Measurements from ENCODE around the gene HAAO. TPM values are rescaled to one million over a fixed set of nuclear protein-coding genes. Genes with fewer than 3 reads are reported as not detected.

HAAO gene
- total RNA-seq, 1 experiment from 2014 or later: 0.74 TPM

GRCh38 chr2:42835577-42836371, 43.4 kb upstream of the HAAO start:
- Histone ChIP-seq H3K9me3 (ENCODE audit: control insufficient read depth, insufficient read depth, low read depth, low read length) (no peaks in the 10 kb centered on the region), H3K27me3 (ENCODE audit: control insufficient read depth, insufficient read depth, low read length) (no peaks in the 10 kb centered on the region), H3K4me3 (ENCODE audit: low read depth in 2 of 2, low read length in 2 of 2) (no peak overlapping the region), H3K36me3 (ENCODE audit: control insufficient read depth, insufficient read depth, low read length) (no peaks in the 10 kb centered on the region), H3K4me1 (ENCODE audit: control insufficient read depth, insufficient read depth, low read length) (no peaks in the 10 kb centered on the region), H3K27ac (ENCODE audit: low read length) (no peak overlapping the region)
- in situ Hi-C loops (cut with HindIII; ENCODE audit: low pct_unique_long_range_greater_than_20kb, low sequenced_read_pairs): no loop called here
- CTCF ChIA-PET: no interaction called here
- intact Hi-C loops (cut with micrococcal nuclease; ENCODE audit: unreplicated experiment): no loop called here
- POLR2A ChIA-PET: no interaction called here
- DNase-seq (ENCODE audit: low read depth, low spot score): no peak
- no peak for ATAC-seq
- no TSS peak for BruUV-seq (replicated peaks)
- TF ChIP-seq TCF7L2 (IDR thresholded peaks at IDR 0.05; ENCODE audit: low read depth, low read length) (no peak), REST (IDR thresholded peaks at IDR 0.05; ENCODE audit: insufficient read depth in 1 of 2, low read depth in 2 of 2, low read length in 1 of 2) (no peak), CTCF (IDR thresholded peaks at IDR 0.05) (no peak), SIN3A (IDR thresholded peaks at IDR 0.05; ENCODE audit: borderline replicate concordance, insufficient read depth, low read depth, low read length) (no peak), POLR2AphosphoS5 (IDR thresholded peaks at IDR 0.05; ENCODE audit: low read depth, low read length) (no peak)

- ChIA-PET CTCF (no interaction called here), POLR2A (no interaction called here)
- TF ChIP-seq CTCF (IDR thresholded peaks at IDR 0.05): no peak
- H3K4me1 ChIP-seq (ENCODE audit: control insufficient read depth, insufficient read depth, low read length): no peaks in the 10 kb centered on the region
- no peak overlapping the region for H3K27ac ChIP-seq (ENCODE audit: low read length)
- BruUV-seq (replicated peaks): no TSS peak
- no peaks in the 10 kb centered on the region for H3K27me3 ChIP-seq (ENCODE audit: control insufficient read depth, insufficient read depth, low read length)
- in situ Hi-C loops (cut with HindIII; ENCODE audit: low pct_unique_long_range_greater_than_20kb, low sequenced_read_pairs): no loop called here
- no peaks in the 10 kb centered on the region for H3K9me3 ChIP-seq (ENCODE audit: control insufficient read depth, insufficient read depth, low read depth, low read length)
- H3K4me3 ChIP-seq (ENCODE audit: low read depth in 2 of 2, low read length in 2 of 2): no peak overlapping the region
- no peaks in the 10 kb centered on the region for H3K36me3 ChIP-seq (ENCODE audit: control insufficient read depth, insufficient read depth, low read length)
- ATAC-seq (no peak), DNase-seq (ENCODE audit: low read depth, low spot score) (no peak)
- intact Hi-C loops (cut with micrococcal nuclease; ENCODE audit: unreplicated experiment): no loop called here
Measured at GRCh38 chr2:42834161-42834560, 41.8 kb upstream of the HAAO start.
